ENCODE measurements around the gene LRRC14B.

Gene LRRC14B

DNA sequence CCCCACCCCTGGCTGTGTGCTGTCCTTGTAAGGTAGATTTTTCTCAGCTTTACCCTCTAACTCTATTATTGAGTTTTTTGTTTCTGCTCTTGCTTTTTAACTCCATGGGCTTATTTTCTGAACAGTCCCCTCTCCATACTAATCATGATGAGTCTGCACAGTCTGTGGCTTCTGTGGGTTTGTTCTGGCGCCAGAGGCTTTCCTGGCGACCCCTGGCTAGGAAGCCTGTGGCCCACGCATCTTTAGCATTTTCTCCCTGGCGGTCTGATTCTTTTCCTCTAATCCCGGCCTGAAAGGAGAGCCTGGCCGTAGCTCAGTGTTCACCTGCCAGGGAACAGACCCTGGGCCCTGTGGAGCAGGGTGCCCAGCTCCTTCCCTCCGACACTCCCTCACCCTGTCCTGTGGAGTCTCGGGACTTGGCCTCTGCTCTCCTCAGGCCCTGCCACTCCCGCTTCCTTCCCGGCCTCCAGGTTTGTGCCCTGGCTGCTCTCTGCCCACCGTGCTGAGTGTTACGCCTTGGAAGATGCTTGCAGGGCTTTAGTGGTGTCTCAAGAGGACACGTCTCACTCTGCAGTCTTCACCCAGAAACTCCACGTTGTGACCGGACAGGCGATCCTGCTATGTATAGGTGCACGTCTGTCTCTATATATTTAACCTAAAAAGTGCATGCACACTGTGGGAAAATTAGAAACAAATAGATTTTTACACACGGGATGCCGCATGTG, 31.7 kb upstream of the LRRC14B start:
- Histone ChIP-seq H3K27me3 (ENCODE audit: control insufficient read depth, low read length) (no peaks in the 10 kb centered on the region), H3K4me2 (ENCODE audit: low read length) (no peak overlapping the region), H4K20me1 (ENCODE audit: control insufficient read depth, insufficient read depth, low read depth, low read length) (no peaks in the 10 kb centered on the region), H3K9me3 (ENCODE audit: control insufficient read depth, insufficient read depth, low read length) (no peaks in the 10 kb centered on the region), H3K79me2 (ENCODE audit: control insufficient read depth, low read length) (no peaks in the 10 kb centered on the region), H3K4me3 (ENCODE audit: low read length) (no peak overlapping the region), H3F3A (ENCODE audit: control insufficient read depth, insufficient read depth) (no peaks in the 10 kb centered on the region), H3K4me1 (ENCODE audit: control insufficient read depth, low read length) (no peaks in the 10 kb centered on the region), H3K27ac (ENCODE audit: low read depth, low read length) (no peak overlapping the region), H3K36me3 (ENCODE audit: control insufficient read depth, low read length) (no peaks in the 10 kb centered on the region), H3K9me2 (replicated peaks; ENCODE audit: control insufficient read depth, low read length) (no peaks in the 10 kb centered on the region)
- TF ChIP-seq, protein P1, sequence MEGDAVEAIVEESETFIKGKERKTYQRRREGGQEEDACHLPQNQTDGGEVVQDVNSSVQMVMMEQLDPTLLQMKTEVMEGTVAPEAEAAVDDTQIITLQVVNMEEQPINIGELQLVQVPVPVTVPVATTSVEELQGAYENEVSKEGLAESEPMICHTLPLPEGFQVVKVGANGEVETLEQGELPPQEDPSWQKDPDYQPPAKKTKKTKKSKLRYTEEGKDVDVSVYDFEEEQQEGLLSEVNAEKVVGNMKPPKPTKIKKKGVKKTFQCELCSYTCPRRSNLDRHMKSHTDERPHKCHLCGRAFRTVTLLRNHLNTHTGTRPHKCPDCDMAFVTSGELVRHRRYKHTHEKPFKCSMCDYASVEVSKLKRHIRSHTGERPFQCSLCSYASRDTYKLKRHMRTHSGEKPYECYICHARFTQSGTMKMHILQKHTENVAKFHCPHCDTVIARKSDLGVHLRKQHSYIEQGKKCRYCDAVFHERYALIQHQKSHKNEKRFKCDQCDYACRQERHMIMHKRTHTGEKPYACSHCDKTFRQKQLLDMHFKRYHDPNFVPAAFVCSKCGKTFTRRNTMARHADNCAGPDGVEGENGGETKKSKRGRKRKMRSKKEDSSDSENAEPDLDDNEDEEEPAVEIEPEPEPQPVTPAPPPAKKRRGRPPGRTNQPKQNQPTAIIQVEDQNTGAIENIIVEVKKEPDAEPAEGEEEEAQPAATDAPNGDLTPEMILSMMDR (IDR thresholded peaks at IDR 0.05; ENCODE audit: low read depth, low read length, poor library complexity, severe bottlenecking) = no peak
- TF ChIP-seq EZH2phosphoT487 (IDR thresholded peaks at IDR 0.05; ENCODE audit: borderline replicate concordance, low read length) = no peak

GRCh38 chr5:160173-160510, 31.2 kb upstream of the LRRC14B start:
- Histone ChIP-seq H3K27ac (ENCODE audit: low read depth, low read length) (no peak overlapping the region), H4K20me1 (ENCODE audit: control insufficient read depth, insufficient read depth, low read depth, low read length) (no peaks in the 10 kb centered on the region), H3K79me2 (ENCODE audit: control insufficient read depth, low read length) (no peaks in the 10 kb centered on the region), H3F3A (ENCODE audit: control insufficient read depth, insufficient read depth) (no peaks in the 10 kb centered on the region), H3K4me1 (ENCODE audit: control insufficient read depth, low read length) (no peaks in the 10 kb centered on the region), H3K9me2 (replicated peaks; ENCODE audit: control insufficient read depth, low read length) (no peaks in the 10 kb centered on the region), H3K4me2 (ENCODE audit: low read length) (no peak overlapping the region), H3K36me3 (ENCODE audit: control insufficient read depth, low read length) (no peaks in the 10 kb centered on the region), H3K4me3 (ENCODE audit: low read length) (no peak overlapping the region), H3K27me3 (ENCODE audit: control insufficient read depth, low read length) (no peaks in the 10 kb centered on the region), H3K9me3 (ENCODE audit: control insufficient read depth, insufficient read depth, low read length) (no peaks in the 10 kb centered on the region)
- TF ChIP-seq, protein P1 (IDR thresholded peaks at IDR 0.05; ENCODE audit: low read depth, low read length, poor library complexity, severe bottlenecking) = no peak
- TF ChIP-seq EZH2phosphoT487 (IDR thresholded peaks at IDR 0.05; ENCODE audit: borderline replicate concordance, low read length) = no peak

DNA sequence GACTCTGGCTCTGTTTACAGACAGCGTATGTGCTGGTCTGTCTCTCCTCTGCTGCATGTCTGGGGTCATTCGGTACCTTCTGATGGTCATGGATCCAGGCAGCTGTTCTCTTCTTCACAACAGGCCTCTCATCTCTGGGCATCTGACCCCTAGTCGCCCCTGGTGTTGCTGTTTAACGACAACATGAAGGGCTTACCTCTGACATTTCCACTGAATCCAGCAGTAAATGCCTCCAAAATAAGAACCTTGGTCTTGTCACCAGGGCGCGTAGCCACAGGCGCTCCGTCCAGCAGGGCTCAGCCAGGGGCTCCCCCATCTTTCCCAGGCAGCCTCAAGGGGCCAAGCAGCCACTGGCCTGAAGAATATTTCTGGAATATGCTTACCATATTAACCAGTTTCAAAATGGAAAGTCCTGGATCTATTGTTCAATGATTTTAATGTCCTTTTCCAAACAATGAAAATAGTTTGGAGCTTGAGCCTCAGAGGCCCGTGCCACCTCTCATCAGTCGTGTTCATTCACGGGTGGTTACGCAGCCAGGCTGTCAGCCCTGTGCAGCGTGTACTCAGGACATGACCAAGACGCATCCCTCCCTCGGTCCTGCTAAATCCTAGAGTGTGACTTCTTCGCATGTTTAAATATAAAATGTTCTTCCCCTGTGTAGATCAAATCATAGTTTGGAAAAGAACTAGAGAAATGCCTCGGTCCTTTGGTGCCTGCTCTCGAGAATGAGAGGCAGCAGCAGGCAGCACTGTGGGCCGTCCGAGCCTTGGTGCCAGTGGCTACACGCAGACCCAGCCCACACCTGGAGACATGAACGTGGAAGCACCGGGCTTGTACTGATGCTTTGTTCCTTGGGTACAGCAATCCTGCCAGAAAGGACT, 30.1 kb upstream of the LRRC14B start:
- H3K79me2 ChIP-seq (ENCODE audit: control insufficient read depth, low read length) = no peaks in the 10 kb centered on the region
- H3K9me2 ChIP-seq (replicated peaks; ENCODE audit: control insufficient read depth, low read length) = no peaks in the 10 kb centered on the region
- no peak overlapping the region for H3K4me2 ChIP-seq (ENCODE audit: low read length)
- H3K36me3 ChIP-seq (ENCODE audit: control insufficient read depth, low read length) = no peaks in the 10 kb centered on the region
- H3K27me3 ChIP-seq (ENCODE audit: control insufficient read depth, low read length) = no peaks in the 10 kb centered on the region
- H4K20me1 ChIP-seq (ENCODE audit: control insufficient read depth, insufficient read depth, low read depth, low read length) = no peaks in the 10 kb centered on the region
- H3K27ac ChIP-seq (ENCODE audit: low read depth, low read length) = no peak overlapping the region
- TF ChIP-seq, protein P1 (IDR thresholded peaks at IDR 0.05; ENCODE audit: low read depth, low read length, poor library complexity, severe bottlenecking) = no peak
- TF ChIP-seq EZH2phosphoT487 (IDR thresholded peaks at IDR 0.05; ENCODE audit: borderline replicate concordance, low read length) = no peak
- no peaks in the 10 kb centered on the region for H3K4me1 ChIP-seq (ENCODE audit: control insufficient read depth, low read length)
- no peak overlapping the region for H3K4me3 ChIP-seq (ENCODE audit: low read length)
- H3K9me3 ChIP-seq (ENCODE audit: control insufficient read depth, insufficient read depth, low read length) = no peaks in the 10 kb centered on the region
- H3F3A ChIP-seq (ENCODE audit: control insufficient read depth, insufficient read depth) = no peaks in the 10 kb centered on the region

Data from DOHH2 (cell line).